ENCODE data around the gene GTF2H2.
"Not testable (repeated sequence)": the region's sequence is repeated elsewhere in the genome, so short reads cannot be mapped to it uniquely, and the experiment has no call there.

Gene GTF2H2

DNA sequence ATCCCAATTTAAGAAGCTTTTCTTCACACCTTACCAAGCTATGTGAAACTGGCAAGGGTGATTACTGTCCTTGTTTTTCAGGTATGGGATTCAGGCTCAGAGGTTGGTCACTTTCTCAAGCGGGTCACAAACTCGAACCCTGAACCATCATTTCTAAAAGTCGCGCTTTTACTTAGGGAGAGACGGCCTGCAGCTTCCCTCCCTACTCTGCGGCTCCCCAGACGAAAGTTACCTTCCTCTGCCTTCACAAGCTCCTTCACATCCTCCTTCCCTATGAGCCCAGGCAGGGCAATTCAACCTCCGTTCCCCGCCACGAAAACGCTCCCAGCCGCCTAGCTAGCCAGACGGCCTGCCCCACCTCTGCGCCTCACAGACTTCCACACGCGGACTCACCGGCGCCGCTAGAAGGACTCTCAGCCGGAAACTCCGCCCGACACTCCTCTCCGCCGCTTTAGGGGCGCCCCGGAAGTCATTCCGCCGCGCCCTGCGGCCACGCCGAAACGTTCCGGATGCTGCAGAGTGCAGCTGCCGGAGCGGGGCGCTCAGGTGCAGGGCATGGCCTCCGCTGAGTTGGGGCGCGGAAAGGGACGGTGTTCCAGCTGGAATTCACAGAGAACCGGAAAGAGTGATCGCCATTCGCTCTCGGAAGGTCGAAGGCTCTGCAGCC is at the start of gene GTF2H2:
GTF2H2 (minus strand) TSS at position 415 of the 667 bp plus-strand sequence. CDS start 4,913 bp downstream, outside the sequence.
- DNase-seq: not testable (repeated sequence)

DNA sequence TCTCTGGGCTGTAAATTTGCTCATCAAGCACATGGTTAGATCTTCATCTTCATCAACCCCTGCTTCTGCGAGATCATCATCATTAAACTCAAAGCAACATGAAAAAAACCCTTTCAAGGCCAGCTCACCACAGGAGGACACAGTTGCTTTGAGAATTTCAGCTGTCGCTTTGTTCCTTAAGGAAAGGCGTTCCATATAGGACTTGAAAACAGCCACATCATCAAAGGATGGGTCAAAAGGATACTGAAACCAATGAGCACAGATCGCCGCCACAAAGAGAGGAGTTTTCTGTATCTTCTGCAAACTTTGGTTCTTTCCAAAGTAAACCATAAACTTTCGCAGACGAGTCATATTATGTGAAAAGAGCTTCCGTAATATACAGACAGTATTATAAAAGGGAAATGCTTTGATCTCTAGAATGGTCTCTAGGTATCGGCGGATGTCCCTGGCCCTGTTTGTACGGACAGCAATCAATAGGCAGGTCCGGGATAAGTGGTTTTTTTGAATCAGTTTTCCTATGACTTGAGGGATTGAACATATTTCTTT is 42.3 kb upstream of the GTF2H2 start:
- not testable (repeated sequence) for DNase-seq

DNA sequence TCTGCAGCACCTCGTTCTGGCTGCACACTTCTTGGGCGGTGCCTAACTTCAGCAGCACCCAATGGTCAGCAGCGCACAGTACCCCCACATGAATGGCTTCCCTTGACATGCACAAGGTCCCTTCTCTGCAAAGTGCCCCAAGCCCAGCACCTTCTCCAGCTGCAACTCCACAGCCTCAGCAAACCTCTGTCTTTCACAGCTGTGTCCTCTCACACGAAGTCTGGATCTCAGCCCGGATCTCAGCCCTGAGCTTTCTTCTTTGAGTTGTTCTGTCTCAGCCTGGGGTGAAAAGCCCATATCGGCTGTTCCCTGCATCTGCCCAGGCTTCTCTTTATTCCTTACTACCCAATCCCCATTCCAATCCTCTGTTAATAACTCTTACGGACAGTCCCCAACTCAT is 32.5 kb upstream of the GTF2H2 start:
- DNase-seq: not testable (repeated sequence)

DNA sequence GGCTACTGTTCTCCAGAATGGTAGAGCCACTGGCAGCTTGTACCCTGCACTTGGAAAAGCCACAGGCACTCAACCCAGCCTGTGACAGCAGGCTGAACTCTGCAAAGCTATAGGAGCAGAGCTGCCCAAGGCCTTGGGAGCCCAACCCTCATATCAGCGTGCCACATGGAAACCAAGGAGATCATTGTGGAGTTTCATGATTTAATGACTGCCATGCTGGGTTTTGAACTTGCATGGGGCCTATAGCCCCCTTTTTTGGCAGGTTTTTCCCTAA is 30.4 kb upstream of the GTF2H2 start:
- DNase-seq: not testable (repeated sequence)

DNA sequence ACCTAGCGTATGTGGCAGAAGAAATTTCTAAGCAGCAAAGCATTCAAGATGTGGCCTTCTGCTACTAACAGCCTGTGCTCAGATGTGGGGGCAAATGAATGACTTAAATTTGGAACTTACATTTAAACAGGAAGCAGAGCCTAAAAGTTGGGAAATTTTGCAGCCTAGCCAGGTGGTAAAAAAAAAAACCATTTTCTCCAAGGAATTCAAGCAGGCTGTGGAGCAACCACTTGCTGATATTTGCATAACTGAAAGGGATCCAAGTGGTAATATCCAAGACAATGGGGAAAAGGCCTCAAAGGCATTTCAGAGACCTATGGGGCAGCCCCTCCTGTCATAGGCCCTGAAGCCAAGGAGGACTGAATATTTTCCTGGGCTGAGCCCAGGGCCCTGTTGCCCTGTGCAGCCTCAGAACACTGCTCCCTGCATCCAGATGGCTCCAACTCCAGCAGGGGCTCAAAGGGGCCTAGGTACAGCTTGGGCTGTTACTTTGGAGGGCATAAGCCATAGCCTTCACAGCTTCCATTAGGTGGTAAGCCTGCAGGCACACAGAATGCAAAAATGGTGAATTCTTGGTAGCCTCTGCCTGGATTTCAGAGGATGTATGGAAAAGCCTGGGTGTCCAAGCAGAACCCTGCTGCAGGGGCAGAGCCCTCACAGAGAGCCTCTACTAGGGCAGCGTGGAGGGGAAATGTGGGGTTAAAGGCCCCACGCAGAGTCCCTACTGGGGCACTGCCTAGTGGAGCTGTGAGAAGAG is 29.9 kb upstream of the GTF2H2 start:
- DNase-seq: not testable (repeated sequence)

DNA sequence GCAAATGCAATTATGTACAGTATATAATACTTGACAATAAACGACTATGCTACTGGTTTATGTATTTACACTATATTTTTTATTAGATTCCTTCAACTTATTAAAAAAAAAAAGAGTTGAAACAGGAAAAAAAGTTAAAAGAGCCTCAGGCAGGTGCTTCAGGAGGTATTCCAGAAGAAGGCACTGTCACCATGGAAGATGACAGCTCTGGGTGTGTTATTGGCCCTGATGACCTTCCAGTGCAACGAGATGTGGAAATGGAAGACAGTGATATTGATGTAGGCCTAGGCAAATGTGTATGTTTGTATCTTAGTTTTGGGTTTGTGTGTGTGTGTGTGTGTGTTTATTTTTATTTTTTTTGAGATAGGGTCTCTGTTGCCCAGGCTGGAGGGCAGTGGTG is 22.3 kb upstream of the GTF2H2 start:
- DNase-seq: not testable (repeated sequence)

DNA sequence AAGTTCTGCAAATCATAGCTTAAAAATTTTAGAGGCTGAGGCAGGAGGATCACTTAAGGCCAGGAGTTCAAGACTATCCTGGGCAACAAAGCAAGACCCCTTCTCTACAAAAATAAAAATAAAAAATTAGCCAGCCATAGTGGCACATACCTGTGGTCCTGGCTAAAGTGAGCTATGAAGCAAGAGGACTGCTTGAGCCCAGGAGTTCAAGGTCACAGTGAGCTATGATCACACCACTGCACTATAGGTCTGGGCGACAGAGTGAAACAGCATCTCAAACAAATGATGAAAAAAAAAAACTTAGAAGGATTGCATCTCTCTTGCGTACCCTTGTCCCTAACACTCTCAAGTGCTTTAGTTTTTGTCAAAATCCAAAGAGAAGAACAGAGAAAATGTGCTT is 21.3 kb upstream of the GTF2H2 start:
- not testable (repeated sequence) for DNase-seq

DNA sequence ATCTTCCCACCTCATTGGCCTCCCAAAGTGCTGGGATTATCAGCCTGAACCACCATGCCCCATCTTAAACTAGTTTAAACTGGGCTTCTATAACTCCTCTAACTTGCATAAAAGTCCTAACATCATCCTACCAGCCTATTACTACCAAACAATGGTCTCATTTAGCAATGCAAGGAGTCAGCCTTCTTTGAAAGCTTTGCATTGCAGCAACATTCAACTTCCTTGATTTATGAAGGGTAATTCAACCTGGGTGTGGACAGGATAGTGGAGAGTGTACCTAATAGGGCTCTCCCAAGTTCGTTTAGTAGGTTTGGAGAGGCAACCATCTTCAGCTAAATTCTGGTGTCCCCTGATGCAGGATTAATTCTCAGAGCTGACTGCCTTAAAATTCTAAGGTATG is 18.7 kb upstream of the GTF2H2 start:
- DNase-seq: not testable (repeated sequence)

DNA sequence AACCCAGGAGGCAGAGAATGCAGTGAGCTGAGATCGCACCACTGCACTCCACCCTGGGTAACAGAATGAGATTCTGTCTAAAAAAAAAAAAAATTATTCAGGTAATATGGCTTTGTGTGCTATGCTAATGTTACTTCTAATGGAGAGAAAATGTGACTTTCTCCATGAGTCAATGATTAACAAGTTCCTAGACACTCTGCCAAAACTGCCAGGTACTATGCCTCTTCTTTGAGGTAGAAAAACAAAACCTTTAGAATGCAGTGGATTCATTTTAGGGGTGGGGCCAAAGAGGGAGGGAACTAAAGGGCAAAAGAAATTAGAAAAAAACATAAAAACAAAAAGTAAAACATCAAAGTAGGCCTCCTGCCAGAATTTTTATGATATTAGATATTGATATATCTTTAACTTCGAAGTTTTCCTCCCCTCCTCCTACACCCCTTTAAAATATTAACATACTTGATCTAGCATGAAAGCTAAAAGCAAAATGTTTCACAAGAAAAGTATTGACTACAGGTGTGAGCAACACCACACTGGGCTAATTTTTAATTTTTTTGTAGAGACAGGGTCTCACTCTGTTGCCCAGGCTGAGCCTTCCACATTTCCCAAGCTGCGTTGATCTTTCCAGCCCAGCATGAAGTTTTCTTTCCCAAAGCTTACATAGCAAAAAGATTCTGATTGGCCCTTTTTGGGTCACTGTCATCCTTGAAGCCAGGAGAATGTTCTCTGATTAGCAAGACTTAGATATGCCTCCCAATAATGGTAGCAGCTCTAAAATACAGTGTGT is 17.0 kb upstream of the GTF2H2 start:
- not testable (repeated sequence) for DNase-seq

DNA sequence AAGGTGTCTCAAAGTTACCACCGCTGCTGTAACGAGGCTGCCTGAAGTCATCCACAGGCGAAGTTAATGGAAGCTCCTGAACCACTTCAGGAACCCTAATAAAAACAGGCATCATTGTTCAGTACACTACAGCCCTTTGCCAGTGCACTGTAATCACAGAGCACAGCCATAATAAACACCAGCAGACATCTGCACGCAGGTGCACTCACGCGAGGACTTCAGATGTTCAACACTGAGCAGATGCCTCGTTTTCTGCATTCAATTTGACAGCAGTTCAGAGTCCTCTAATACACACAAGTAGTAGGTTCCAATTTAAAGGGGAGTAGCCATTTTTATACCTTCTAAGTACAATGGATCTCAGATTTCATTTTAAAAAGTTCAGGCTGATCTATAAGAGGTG is 15.4 kb upstream of the GTF2H2 start:
- not testable (repeated sequence) for DNase-seq

DNA sequence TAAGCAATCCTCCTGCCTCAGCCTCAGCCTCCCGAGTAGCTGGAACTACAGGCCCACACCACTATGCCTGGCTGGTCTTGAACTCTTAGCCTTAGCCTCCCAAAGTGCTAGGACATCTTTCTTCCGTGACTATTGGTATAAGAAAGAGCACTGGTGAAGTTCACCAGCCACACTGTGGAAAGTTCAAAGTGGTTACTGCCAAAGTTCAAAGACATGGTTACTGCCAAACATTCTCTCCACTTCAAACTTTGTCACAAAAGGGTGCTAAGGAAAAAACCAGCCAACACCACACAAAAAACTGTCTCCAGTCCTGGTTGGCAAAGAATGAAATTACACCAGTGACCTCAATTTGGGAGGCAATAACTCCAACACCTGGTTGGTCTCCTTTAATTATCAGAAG is 14.9 kb upstream of the GTF2H2 start:
- not testable (repeated sequence) for DNase-seq

DNA sequence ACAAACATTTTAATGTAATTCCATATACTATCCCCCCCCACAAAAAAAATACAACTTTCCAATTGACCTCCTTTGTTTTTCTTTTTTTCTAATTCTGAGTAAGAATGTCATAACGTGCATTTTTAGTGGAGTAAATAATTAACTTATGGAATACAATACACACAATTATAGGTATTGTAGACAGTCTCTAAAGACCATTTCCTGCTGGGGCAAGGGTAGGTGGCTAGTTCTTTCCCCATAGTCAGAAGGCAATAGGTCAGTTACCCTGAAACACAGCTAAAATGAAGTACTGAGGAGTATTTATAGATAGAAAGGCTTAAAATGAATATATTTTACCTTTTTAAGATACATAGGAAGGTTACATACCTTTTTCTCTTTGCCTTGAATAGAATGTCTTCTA is 6.2 kb downstream of the GTF2H2 start:
- DNase-seq: not testable (repeated sequence)

DNA sequence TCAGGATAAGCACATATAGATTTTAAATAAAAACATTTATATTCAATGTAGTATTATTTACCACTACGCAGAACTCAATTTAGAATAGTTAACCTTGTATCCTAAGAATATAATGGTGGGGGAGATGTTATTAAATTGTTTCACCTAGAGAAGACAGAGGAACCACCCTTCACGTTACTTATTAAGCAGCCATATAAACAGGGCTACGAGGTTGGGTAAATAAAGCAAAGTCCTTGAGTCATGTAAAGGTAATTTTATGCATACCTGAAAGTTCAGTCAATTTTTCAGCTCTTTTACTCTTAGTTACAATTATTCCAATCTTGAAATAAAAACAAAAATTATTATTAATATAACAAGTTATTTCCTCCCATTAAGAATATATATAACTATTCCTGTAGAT is 8.1 kb downstream of the GTF2H2 start:
- DNase-seq: not testable (repeated sequence)

DNA sequence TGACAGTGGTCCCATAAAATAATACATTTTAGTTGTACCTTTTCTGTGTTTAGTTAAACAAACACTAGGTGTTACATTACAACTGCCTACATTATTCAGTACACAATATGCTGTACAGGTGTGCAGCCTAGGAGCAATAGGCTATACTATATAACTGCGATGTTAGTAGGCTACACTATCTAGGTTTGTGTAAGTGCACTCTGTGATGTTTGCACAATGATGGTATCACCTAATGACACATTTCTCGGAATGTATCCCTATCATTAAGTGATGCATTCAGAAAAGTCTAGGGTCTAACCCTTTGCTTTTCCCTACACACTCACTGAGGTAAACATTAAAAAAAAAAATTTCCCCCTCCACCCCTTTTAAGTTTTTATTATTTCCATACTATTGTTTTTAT is 22.7 kb downstream of the GTF2H2 start:
- DNase-seq: not testable (repeated sequence)

DNA sequence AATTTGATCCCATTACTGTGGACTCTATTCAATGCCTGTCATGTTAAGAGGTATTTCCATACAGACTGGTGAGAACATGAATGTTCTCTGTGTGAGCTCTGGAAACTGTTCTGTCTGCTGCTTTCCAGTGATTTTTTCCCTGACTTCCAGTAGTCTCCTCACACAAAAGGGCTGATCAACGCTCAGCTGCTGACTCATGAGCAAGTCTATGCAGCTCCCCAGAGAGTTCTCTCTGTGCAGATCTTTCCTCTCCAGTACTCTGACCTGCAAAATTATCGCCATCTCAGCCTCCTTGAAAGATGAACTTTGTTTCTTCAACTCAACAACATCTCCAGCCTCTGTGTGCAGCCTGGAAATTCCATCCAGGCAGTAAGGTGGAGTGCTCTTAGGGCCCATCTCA is 23.3 kb downstream of the GTF2H2 start:
- DNase-seq: not testable (repeated sequence)

DNA sequence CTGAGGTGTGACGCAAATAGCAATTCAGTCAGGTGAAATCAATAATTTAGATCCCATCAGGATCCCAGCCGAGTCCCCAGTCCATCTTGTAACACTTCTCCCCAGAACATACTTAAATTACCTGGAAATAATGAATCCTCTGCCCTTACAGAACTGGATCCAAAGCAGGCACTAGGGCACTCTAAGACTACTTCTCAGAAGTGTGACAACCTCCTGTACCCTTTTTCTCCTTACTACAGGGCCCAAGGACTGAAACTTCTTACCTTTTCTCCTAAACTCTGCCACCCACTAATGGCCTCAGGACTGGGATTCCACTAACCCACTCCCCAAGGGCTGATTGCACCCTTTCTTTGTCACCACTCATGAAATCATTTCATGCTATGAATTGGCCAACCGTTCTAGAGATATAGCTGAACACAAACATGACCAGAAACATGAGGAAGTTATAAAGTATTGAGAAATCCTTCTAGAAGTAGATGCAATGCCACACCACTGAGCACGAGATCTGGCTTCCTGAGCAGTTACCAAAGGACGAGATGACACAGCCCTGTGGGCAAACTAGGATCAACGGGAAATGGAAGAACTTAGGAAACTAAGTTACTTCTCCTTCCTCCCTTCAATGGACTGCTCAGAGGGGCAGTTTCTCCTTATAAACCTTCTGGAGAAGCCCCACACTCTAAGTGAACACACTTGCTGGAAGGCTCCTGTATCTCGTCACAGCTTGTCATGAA is 36.3 kb downstream of the GTF2H2 start:
- not testable (repeated sequence) for DNase-seq

DNA sequence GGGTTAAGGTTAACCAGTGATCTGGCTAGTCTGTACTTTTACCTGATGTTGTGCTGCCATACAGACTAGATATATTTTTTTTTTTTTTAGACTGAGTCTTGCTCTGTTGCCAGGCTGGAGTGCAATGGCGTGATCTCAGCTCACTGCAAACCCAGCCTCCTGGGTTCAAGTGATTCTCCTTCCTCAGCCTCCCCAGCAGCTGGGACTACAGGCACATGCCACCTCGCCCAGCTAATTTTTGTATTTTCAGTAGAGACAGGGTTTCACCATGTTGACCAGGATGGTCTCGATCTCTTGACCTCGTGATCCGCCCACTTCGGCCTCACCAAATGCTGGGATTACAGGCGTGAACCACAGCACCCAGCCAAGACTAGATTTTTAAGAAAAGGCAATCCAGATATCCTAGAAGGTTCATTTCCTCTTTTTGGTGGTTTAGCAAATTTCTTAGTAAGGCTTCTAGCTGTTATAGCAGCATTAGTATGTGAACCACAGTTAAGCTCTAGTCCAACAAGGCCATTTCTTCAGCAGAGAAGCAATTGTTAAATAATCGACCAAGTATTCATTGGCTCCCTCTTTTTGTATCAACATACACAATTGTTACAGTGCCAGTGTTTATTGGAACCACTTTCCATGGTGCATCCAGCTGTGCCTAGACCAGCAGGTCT is 42.1 kb downstream of the GTF2H2 start, which contains the start of gene NAIP:
NAIP (minus strand) TSS at position 51 of the 665 bp plus-strand sequence. CDS start 12,424 bp downstream, outside the sequence.
- DNase-seq: not testable (repeated sequence)

DNA sequence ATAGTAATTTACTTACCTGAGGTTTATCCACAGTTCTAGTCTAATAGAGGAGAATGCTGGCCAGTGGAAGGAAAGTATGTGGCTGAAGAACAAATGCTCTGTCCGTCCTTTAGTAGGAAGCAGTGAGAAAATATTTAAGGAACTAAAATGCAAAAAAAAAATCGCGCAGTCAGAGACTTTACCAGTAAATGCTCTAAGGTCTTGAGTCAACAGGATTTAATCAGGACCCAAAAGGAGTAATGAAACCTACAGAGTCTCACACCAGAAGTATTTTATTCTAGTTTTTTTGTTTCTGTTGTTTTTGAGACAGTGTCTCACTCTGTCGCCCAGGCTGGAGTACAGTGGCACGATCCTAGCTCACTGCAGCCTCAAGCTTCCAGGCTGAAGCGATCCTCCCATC is 46.8 kb downstream of the GTF2H2 start:
- not testable (repeated sequence) for DNase-seq

DNA sequence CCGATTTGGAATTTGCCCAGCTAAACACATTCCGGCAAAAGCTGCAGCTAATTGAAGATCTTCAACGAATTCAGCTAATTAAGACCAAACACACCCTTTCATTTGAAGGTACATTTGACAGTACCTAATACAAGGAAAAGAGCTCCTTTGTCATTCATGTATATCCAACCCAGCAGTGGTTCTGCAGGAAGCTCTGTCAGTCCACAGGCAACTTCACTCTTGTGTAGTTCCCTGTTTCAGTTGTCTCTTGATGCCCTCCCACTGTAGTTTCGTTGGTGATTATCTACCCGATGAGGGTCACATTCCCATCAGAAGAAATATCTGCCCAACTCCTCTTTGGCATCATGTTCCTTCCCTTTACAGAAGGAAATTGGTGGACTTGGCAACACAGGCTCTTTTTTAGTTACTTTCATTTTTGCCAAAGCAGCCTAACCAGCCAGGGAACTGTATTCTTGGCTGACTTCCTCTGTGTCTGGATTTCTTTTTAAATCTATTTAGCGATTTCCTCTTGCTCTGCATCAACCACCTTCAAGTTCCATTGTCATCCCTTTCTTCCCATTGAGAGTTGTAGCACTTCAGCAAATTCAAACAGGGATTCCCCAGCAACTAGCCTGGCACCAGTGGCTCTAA is 49.0 kb downstream of the GTF2H2 start:
- not testable (repeated sequence) for DNase-seq

DNA sequence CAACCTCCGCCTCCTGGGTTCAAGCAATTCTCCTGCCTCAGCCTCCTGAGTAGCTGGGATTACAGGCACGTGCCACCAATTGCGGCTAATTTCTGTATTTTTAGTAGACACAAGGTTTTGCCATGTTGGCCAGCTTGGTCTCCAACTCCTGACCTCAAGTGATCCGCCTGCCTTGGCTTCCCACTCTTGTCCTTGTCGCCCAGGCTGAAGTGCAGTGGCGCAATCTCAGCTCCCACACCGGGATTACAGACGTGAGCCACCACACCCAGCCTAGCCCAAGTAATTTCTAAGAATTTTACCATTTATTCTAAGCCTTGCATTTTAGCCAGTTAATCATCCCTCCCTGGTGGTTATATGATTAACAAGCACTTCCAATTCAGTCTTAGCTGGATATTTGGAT is 53.3 kb downstream of the GTF2H2 start:
- DNase-seq: no peak

DNA sequence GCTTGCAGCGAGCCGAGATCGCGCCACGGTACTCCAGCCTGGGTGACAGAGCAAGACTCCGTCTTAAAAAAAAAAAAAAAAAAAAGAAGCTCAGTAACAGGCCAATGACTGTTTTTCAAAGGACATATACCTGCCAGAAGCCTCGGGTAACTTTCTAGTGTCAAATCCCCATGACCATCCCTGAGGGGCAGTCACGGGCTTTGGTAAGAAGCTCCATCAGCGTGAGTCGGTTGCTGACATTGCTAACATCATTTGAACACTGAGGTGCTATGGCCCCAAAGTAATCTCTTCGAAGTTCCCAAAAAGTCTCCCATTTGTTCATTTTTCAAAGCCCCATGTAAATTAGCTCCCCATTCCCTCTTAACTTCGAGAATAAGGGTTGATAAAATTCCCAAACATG is 53.9 kb downstream of the GTF2H2 start:
- peak; percentile 37 for DNase-seq
